Mucosa of rectum (tissue), 2 donors: ENCODE data around the gene SIGLEC14.

Experiments
- H3K27ac ChIP-seq, 2 donors: one replicate each; pipeline ENCODE4 v1.7.0; 2013; ENCODE audit warnings: inconsistent platforms in 2 of 2, low read depth in 2 of 2, low read length in 2 of 2
- H3K27me3 ChIP-seq, 2 donors: one replicate each; pipeline ENCODE4 v1.7.0; 2013; ENCODE audit warnings: low read length in 2 of 2; ENCODE audit not compliant: control insufficient read depth in 2 of 2, insufficient read depth in 2 of 2
- H3K36me3 ChIP-seq, 2 donors: one replicate each; pipeline ENCODE4 v1.7.0; 2013; ENCODE audit warnings: low read length in 2 of 2; ENCODE audit not compliant: control insufficient read depth in 2 of 2, insufficient read depth in 2 of 2
- H3K4me1 ChIP-seq, 2 donors: one replicate each; pipeline ENCODE4 v1.7.0; 2013; ENCODE audit warnings: low read length in 2 of 2, mild to moderate bottlenecking in 1 of 2; ENCODE audit not compliant: control insufficient read depth in 2 of 2, insufficient read depth in 2 of 2
- H3K4me3 ChIP-seq, 2 donors: one replicate each; pipeline ENCODE4 v1.7.0; 2013; ENCODE audit warnings: low read length in 2 of 2
- H3K9ac ChIP-seq, 2 donors: one replicate each; pipeline ENCODE4 v1.7.0; 2013; ENCODE audit warnings: low read length in 2 of 2, low read depth in 1 of 2, mild to moderate bottlenecking in 1 of 2
- H3K9me3 ChIP-seq, 2 donors: one replicate each; pipeline ENCODE4 v1.7.0; 2013; ENCODE audit warnings: low read length in 2 of 2; ENCODE audit not compliant: control insufficient read depth in 2 of 2
- donor health status: healthy.
- donor health status: Normal muscosa, but diverticular disease.

SIGLEC14 gene

DNA sequence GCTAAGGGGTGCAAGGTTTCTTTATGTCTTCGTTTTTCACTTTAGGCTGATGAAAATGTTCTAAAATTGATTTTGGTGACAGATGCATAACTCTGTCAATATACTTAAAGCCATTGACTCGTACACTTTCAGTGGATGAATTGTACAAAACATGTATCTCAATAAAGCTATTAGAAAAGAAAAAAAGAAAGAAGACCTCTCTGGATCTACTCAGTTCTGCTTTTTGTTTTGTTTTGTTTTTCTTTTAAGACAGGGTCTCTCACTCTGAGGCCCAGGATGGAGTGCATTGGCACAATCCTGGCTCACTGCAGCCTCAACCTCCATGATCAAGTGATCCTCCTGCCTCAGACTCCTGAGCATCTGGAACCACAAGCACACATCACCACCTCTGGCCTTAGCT lies 19.9 kb downstream of the SIGLEC14 start:
- Histone ChIP-seq H3K9ac (no peak overlapping the region), H3K27me3 (no peaks in the 10 kb centered on the region)

GRCh38 chr19:51621178-51621577 lies 25.4 kb downstream of the SIGLEC14 start:
- Histone ChIP-seq H3K4me3 (no peak overlapping the region), H3K9ac (no peak overlapping the region), H3K9me3 (no peaks in the 10 kb centered on the region), H3K36me3 (no peaks in the 10 kb centered on the region), H3K27me3 (no peaks in the 10 kb centered on the region), H3K27ac (no peak overlapping the region), H3K4me1 (no peaks in the 10 kb centered on the region)

More for the DNA sequence above, 19.9 kb downstream of the SIGLEC14 start:
- Histone ChIP-seq H3K9me3 (no peaks in the 10 kb centered on the region), H3K36me3 (no peaks in the 10 kb centered on the region), H3K4me3 (no peak overlapping the region), H3K27ac (no peak overlapping the region), H3K4me1 (no peaks in the 10 kb centered on the region)

GRCh38 chr19:51615991-51616390 lies 30.6 kb downstream of the SIGLEC14 start:
- peaks cover 0 to 3% of the 10 kb centered on the region in 2 donors for H3K9me3 ChIP-seq
- no peaks in the 10 kb centered on the region for H3K36me3 ChIP-seq
- no peaks in the 10 kb centered on the region for H3K27me3 ChIP-seq
- H3K27ac ChIP-seq: no peak overlapping the region
- H3K4me1 ChIP-seq: no peaks in the 10 kb centered on the region
- H3K9ac ChIP-seq: no peak overlapping the region
- no peak overlapping the region for H3K4me3 ChIP-seq

DNA sequence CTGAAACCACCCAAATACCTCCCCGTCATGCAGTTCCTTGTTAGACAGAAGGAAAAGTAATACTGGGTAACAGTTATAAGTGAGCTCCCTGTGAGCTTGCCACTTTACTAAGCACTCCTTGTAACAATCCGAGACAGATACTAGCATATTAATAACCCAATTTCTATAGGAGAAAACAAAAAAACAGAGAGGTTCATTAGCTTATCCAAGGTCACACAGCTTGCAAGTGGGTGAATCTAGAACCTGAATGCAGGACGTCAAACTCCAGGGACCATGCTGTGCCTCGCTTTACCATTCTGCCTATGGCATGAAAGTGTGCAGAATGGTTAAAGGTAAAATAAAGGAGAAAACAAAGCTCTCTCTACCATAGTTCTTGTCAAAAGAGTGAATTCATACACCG lies 31.8 kb downstream of the SIGLEC14 start:
- no peaks in the 10 kb centered on the region for H3K27me3 ChIP-seq
- peaks cover 0 to 3% of the 10 kb centered on the region in 2 donors for H3K9me3 ChIP-seq

DNA sequence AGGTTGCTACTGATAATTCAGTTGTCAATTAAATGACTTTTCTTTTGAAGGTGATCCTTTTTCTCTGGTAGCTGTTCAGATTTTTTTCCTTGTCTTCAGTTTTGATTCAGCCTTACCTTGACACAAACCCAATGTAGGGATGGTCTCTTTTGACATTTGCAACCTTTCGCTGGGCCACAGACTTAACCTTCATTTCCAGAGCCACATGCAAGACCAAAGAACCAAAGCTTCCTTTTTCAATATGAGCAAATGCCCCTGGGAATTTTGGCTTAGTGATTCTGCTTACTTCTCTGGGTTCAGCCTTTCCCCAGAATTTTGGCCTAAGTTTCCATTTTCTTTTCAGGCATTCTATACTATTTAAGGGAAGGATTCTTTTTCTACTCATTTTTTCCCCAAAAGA lies 36.0 kb downstream of the SIGLEC14 start:
- Histone ChIP-seq H3K9me3 (peaks cover 0 to 3% of the 10 kb centered on the region in 2 donors), H3K4me1 (peaks cover 0 to 5% of the 10 kb centered on the region in 2 donors), H3K4me3 (no peak overlapping the region), H3K9ac (no peak overlapping the region), H3K27me3 (no peaks in the 10 kb centered on the region), H3K27ac (no peak overlapping the region), H3K36me3 (no peaks in the 10 kb centered on the region)

More for the DNA sequence above, 31.8 kb downstream of the SIGLEC14 start:
- Histone ChIP-seq H3K36me3 (no peaks in the 10 kb centered on the region), H3K27ac (no peak overlapping the region), H3K4me1 (no peaks in the 10 kb centered on the region), H3K9ac (no peak overlapping the region), H3K4me3 (no peak overlapping the region)

GRCh38 chr19:51607920-51608562 lies 38.6 kb downstream of the SIGLEC14 start:
- Histone ChIP-seq H3K36me3 (no peaks in the 10 kb centered on the region), H3K4me3 (no peak overlapping the region), H3K27me3 (no peaks in the 10 kb centered on the region), H3K9ac (no peak overlapping the region), H3K4me1 (peaks cover 0 to 5% of the 10 kb centered on the region in 2 donors), H3K27ac (peak overlapping the region in 1 of 2 donors; percentile 13), H3K9me3 (peaks cover 0 to 3% of the 10 kb centered on the region in 2 donors)

- H3K36me3 ChIP-seq: no peaks in the 10 kb centered on the region
- peaks cover 0 to 5% of the 10 kb centered on the region in 2 donors for H3K4me1 ChIP-seq
- no peak overlapping the region for H3K9ac ChIP-seq
- no peak overlapping the region for H3K4me3 ChIP-seq
- H3K9me3 ChIP-seq: no peaks in the 10 kb centered on the region
- H3K27me3 ChIP-seq: no peaks in the 10 kb centered on the region
- H3K27ac ChIP-seq: peak overlapping the region; percentile 13 to 23
Measured at GRCh38 chr19:51607077-51607476, 39.5 kb downstream of the SIGLEC14 start.

DNA sequence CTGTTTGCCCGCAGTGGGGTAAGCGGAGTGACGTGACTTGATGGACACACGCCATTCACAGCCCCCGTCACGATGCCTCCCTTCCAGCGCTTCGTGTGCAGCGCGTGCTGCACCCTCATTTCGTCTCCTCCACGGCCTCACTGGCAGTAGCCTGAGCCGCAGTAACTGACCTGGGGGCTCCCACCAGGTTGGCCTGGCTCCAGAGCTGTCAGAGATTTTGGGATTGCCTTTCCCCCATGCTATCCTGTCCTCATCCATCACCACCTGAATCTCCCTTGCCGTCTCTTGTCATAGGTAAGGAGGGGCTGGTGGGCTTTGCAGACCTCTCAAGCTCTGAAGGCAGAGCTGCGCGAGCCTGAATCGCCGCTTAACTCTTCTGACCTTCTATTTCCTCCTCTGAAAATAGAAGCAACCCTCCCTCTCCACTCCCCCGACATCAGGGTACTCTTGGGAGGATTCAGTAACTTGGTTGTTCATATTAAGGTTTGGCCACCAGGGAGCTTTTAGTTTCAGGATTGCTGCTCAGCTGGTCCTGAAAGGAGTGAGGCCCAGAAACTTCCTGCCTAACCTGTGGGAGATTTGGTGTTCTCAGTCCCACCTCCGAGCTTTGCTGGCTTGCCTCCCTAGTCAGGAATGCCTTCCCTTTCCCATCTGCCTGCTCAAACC lies 44.3 kb downstream of the SIGLEC14 start:
- H3K36me3 ChIP-seq: no peaks in the 10 kb centered on the region
- no peaks in the 10 kb centered on the region for H3K27me3 ChIP-seq
- peak overlapping the region in 1 of 2 donors; percentile 16 for H3K27ac ChIP-seq

GRCh38 chr19:51600940-51601580 lies 45.6 kb downstream of the SIGLEC14 start:
- H3K4me3 ChIP-seq: no peak overlapping the region
- no peaks in the 10 kb centered on the region for H3K4me1 ChIP-seq
- no peaks in the 10 kb centered on the region for H3K36me3 ChIP-seq
- H3K9ac ChIP-seq: no peak overlapping the region
- H3K27me3 ChIP-seq: no peaks in the 10 kb centered on the region
- H3K9me3 ChIP-seq: no peaks in the 10 kb centered on the region
- no peak overlapping the region for H3K27ac ChIP-seq

More for the DNA sequence above, 44.3 kb downstream of the SIGLEC14 start:
- Histone ChIP-seq H3K9ac (no peak overlapping the region), H3K4me1 (peaks cover 0 to under 1% of the 10 kb centered on the region in 2 donors), H3K4me3 (no peak overlapping the region), H3K9me3 (no peaks in the 10 kb centered on the region)

DNA sequence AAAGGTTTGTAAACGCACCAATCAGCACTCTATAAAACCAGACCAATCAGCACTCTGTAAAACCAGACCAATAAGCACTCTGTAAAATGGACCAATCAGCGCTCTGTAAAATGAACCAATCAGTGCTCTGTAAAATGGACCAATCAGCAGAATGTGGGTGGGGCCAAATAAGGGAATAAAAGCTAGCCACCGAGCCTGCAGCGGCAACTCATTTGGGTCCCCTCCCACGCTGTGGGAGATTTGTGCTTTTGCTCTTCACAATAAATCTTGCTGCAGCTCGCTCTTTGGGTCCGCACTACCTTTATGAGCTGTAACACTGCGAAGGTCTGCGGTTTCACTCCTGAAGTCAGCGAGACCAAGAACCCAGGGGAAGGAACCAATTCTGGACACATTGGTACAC lies 47.5 kb downstream of the SIGLEC14 start:
- no peaks in the 10 kb centered on the region for H3K27me3 ChIP-seq
- H3K9me3 ChIP-seq: no peaks in the 10 kb centered on the region
- no peak overlapping the region for H3K9ac ChIP-seq
- H3K4me1 ChIP-seq: peaks cover 5 to 6% of the 10 kb centered on the region in 2 donors
- H3K27ac ChIP-seq: no peak overlapping the region
- no peak overlapping the region for H3K4me3 ChIP-seq
- no peaks in the 10 kb centered on the region for H3K36me3 ChIP-seq
